CD14-positive monocyte (primary cell): ENCODE data around the gene SERPINB2. TPM values are rescaled to one million over a fixed set of nuclear protein-coding genes. Genes with fewer than 3 reads are reported as not detected.

ENCODE experiments used
- DNase-seq, 3 donors: peaks; one replicate each; pipeline ENCODE4 v3.0.0-alpha.2; 2011 to 2022
- H2AFZ ChIP-seq: 2 replicates; pipeline ENCODE4 v1.6.0; 2012; ENCODE audit warnings: mild to moderate bottlenecking, low read depth, low read length, inconsistent platforms; ENCODE audit not compliant: insufficient read depth, poor library complexity, severe bottlenecking
- H3K27ac ChIP-seq, 2 donors: 1 replicate in 1 of 2; 2 replicates in 1 of 2; pipeline ENCODE4 v1.5.1; 2012 to 2013; ENCODE audit warnings: low read length in 2 of 2, control low read depth in 1 of 2, inconsistent platforms in 1 of 2, low read depth in 1 of 2, mild to moderate bottlenecking in 1 of 2
- H3K27me3 ChIP-seq, 2 donors: one replicate each; pipeline versions ENCODE4 v1.6.0 to v1.6.1; 2011 to 2013; ENCODE audit warnings: low read length in 2 of 2; ENCODE audit not compliant: control insufficient read depth in 2 of 2, insufficient read depth in 2 of 2
- H3K36me3 ChIP-seq, 2 donors: replicated peaks in 1 of 2; 1 replicate in 1 of 2; 2 replicates in 1 of 2; pipeline versions ENCODE4 v1.5.1 to v1.6.1; 2012 to 2013; ENCODE audit warnings: low read length in 2 of 2, control low read depth in 1 of 2, inconsistent platforms in 1 of 2, mild to moderate bottlenecking in 1 of 2; ENCODE audit not compliant: insufficient read depth in 2 of 2, control insufficient read depth in 1 of 2
- H3K4me1 ChIP-seq, 2 donors: 1 replicate in 1 of 2; 2 replicates in 1 of 2; pipeline versions ENCODE4 v1.5.1 to v1.6.1; 2012 to 2013; ENCODE audit warnings: low read length in 2 of 2, control low read depth in 1 of 2, inconsistent platforms in 1 of 2, mild to moderate bottlenecking in 1 of 2, moderate library complexity in 1 of 2; ENCODE audit not compliant: insufficient read depth in 2 of 2, control insufficient read depth in 1 of 2
- H3K4me2 ChIP-seq: replicated peaks from 2 replicates; pipeline ENCODE3; 2012; ENCODE audit warnings: low read length, moderate library complexity, mild to moderate bottlenecking; ENCODE audit not compliant: poor library complexity, severe bottlenecking; ENCODE audit errors: extremely low read depth
- H3K4me3 ChIP-seq, 3 experiments: fragments of 200-600 bp in 1 of 3; sonication (generic) in 1 of 3; replicated peaks in 1 of 3; 1 replicate in 2 of 3; 2 replicates in 1 of 3; pipeline ENCODE4 v1.5.1; 2011 to 2013; ENCODE audit warnings: low read length in 3 of 3, mild to moderate bottlenecking in 3 of 3, control low read depth in 2 of 3, low read depth in 2 of 3, inconsistent platforms in 1 of 3, moderate library complexity in 1 of 3
- H3K79me2 ChIP-seq: 2 replicates; pipeline ENCODE4 v1.6.0; 2012; ENCODE audit warnings: mild to moderate bottlenecking, control low read depth, inconsistent platforms, low read length, moderate library complexity; ENCODE audit not compliant: insufficient read depth
- H3K9ac ChIP-seq: 2 replicates; pipeline ENCODE4 v1.6.0; 2017; ENCODE audit warnings: low read length, mild to moderate bottlenecking; ENCODE audit not compliant: insufficient read depth, poor library complexity, severe bottlenecking
- H3K9me3 ChIP-seq, 2 donors: replicated peaks in 1 of 2; 1 replicate in 1 of 2; 2 replicates in 1 of 2; pipeline versions ENCODE4 v1.5.1 to v1.6.1; 2012 to 2013; ENCODE audit warnings: low read length in 2 of 2, control low read depth in 1 of 2; ENCODE audit not compliant: control insufficient read depth in 1 of 2, insufficient read depth in 1 of 2
- H4K20me1 ChIP-seq: 2 replicates; pipeline ENCODE4 v1.6.0; 2012; ENCODE audit warnings: mild to moderate bottlenecking, low read length, control low read depth, moderate library complexity; ENCODE audit not compliant: insufficient read depth
- H3K27ac Mint-ChIP-seq, 7 donors: one replicate each; pipeline ENCODE4 v1.8.0; 2020; ENCODE audit warnings: mild to moderate bottlenecking in 7 of 7, mixed read lengths in 7 of 7, moderate library complexity in 6 of 7, inconsistent platforms in 2 of 7
- H3K27me3 Mint-ChIP-seq, 3 donors: one replicate each; pipeline ENCODE4 v1.8.0; 2021 to 2022; ENCODE audit warnings: low read depth in 3 of 3, mild to moderate bottlenecking in 3 of 3, mixed read lengths in 3 of 3, moderate library complexity in 3 of 3, inconsistent platforms in 1 of 3
- H3K36me3 Mint-ChIP-seq, 2 donors: one replicate each; pipeline ENCODE4 v1.8.0; 2020; ENCODE audit warnings: mixed read lengths in 2 of 2, inconsistent platforms in 1 of 2, mild to moderate bottlenecking in 1 of 2
- H3K4me1 Mint-ChIP-seq: one replicate; pipeline ENCODE4 v1.8.0; 2020; ENCODE audit warnings: mild to moderate bottlenecking, mixed read lengths
- H3K4me3 Mint-ChIP-seq, 2 donors: one replicate each; pipeline ENCODE4 v1.8.0; 2020; ENCODE audit warnings: mild to moderate bottlenecking in 2 of 2, mixed read lengths in 2 of 2, moderate library complexity in 1 of 2
- H3K9me3 Mint-ChIP-seq, 7 donors: one replicate each; pipeline ENCODE4 v1.8.0; 2020 to 2022; ENCODE audit warnings: mixed read lengths in 7 of 7, mild to moderate bottlenecking in 6 of 7, moderate library complexity in 6 of 7, inconsistent platforms in 2 of 7
- CTCF ChIP-seq: fragments of 200-600 bp; IDR thresholded peaks from one replicate; pipeline ENCODE4 v1.8.0; 2022; ENCODE audit warnings: antibody characterized with exemption, mild to moderate bottlenecking
- WGBS: methylation state at CpG from one replicate; pipeline ENCODE4 v1.1.5; 2013; ENCODE audit warnings: missing lambda C conversion rate; ENCODE audit not compliant: insufficient coverage; 5-methylcytosine and 5-hydroxymethylcytosine counted together
- intact Hi-C, 2 donors: fragments of 100-400 bp; cut with micrococcal nuclease; formaldehyde crosslinking; loops; one replicate each; pipeline versions ENCODE4 v1.15.0 to v1.15.1; 2023
- polyA plus RNA-seq, 3 donors: library from polyadenylated mRNA; depleted of rRNA in 1 of 3; unstranded in 2 of 3; stranded (reverse) in 1 of 3; fragments of 300-500 nt in 2 of 3; fragments of >200 nt in 1 of 3; fragmentation: Illumina TruSeq in 2 of 3; gene quantifications; 1 replicate in 2 of 3; 2 replicates in 1 of 3; pipeline ENCODE4 v1.2.3, GENCODE V29; 2012 to 2021

The SERPINB2 gene
- polyA plus RNA-seq, 3 donors, result 14.3 to 60.9 (median 19.9) TPM

GRCh38 chr18:63881851-63882250, 5.7 kb upstream of the SERPINB2 start:
- Histone ChIP-seq H3K9me3 (no peaks in the 10 kb centered on the region), H3K36me3 (no peaks in the 10 kb centered on the region), H3K27me3 (no peaks in the 10 kb centered on the region), H3K4me2 (no peak overlapping the region), H3K9ac (no peak overlapping the region), H2AFZ (no peak overlapping the region), H3K27ac (no peak overlapping the region), H4K20me1 (no peaks in the 10 kb centered on the region), H3K79me2 (no peaks in the 10 kb centered on the region), H3K4me3 (no peak overlapping the region), H3K4me1 (peaks cover 32 to 47% of the 10 kb centered on the region in 2 donors)
- Mint-ChIP-seq H3K27ac (peak overlapping the region in 1 of 7 donors; percentile 27), H3K27me3 (peaks cover 0 to 5% (median 0%) of the 10 kb centered on the region in 3 donors), H3K9me3 (no peaks in the 10 kb centered on the region), H3K36me3 (no peaks in the 10 kb centered on the region), H3K4me3 (no peak overlapping the region), H3K4me1 (peaks cover 41% of the 10 kb centered on the region)
- peak in 1 of 3 donors; percentile 44 for DNase-seq
- WGBS, result no CpG with 5 or more reads among the region's 4 CpGs
- intact Hi-C loops, result no loop called here
- no peak for TF ChIP-seq CTCF

GRCh38 chr18:63882333-63883141, 5.0 kb upstream of the SERPINB2 start:
- 100% methylated on average over 1 of the region's 8 CpGs for WGBS
- H3K4me2 ChIP-seq, result no peak overlapping the region
- H3K27me3 ChIP-seq, result no peaks in the 10 kb centered on the region
- H3K4me3 Mint-ChIP-seq, result no peak overlapping the region
- no peak overlapping the region for H2AFZ ChIP-seq
- no peak overlapping the region for H3K27ac ChIP-seq
- no peak overlapping the region for H3K27ac Mint-ChIP-seq
- peak in 2 of 3 donors; percentile 47 to 82 for DNase-seq
- H3K4me1 ChIP-seq, result peaks cover 38 to 54% of the 10 kb centered on the region in 2 donors
- peaks cover 0 to 5% (median 0%) of the 10 kb centered on the region in 3 donors for H3K27me3 Mint-ChIP-seq
- intact Hi-C loops, result no loop called here
- no peak overlapping the region for H3K9ac ChIP-seq
- no peak overlapping the region for H3K4me3 ChIP-seq
- peaks cover 1% of the 10 kb centered on the region for H3K79me2 ChIP-seq
- TF ChIP-seq CTCF, result no peak
- H3K9me3 ChIP-seq, result no peaks in the 10 kb centered on the region
- peaks cover 48% of the 10 kb centered on the region for H3K4me1 Mint-ChIP-seq
- H3K36me3 ChIP-seq, result no peaks in the 10 kb centered on the region
- no peaks in the 10 kb centered on the region for H3K36me3 Mint-ChIP-seq
- H4K20me1 ChIP-seq, result no peaks in the 10 kb centered on the region
- no peaks in the 10 kb centered on the region for H3K9me3 Mint-ChIP-seq
